Measurements from ENCODE around the gene LYSMD4. TPM values are rescaled to one million over a fixed set of nuclear protein-coding genes. Genes with fewer than 3 reads are reported as not detected.

Gene LYSMD4
- total and polyA plus RNA-seq, 2 donors (not counting 1 experiment from before 2014, with no cell fraction given): 7.0 to 12.6 TPM

- peak; percentile 90 to 96 for DNase-seq (ENCODE audit: low read depth in 2 of 2)
Observed at GRCh38 chr15:99703603-99704443, 29.4 kb downstream of the LYSMD4 start.

GRCh38 chr15:99702895-99703602 lies 30.2 kb downstream of the LYSMD4 start:
- Histone ChIP-seq H3K27ac (ENCODE audit: insufficient read depth, low read length) (peak overlapping the region; percentile 30), H3K36me3 (ENCODE audit: control insufficient read depth, insufficient read depth, low read length) (no peaks in the 10 kb centered on the region), H3K79me2 (ENCODE audit: control insufficient read depth, insufficient read depth, low read length) (no peaks in the 10 kb centered on the region), H2AFZ (ENCODE audit: low read length) (no peak overlapping the region), H3K4me1 (ENCODE audit: control insufficient read depth, extremely low read depth, insufficient read depth, low read length) (peaks cover 7% of the 10 kb centered on the region), H3K9ac (ENCODE audit: insufficient read depth, low read length) (no peak overlapping the region), H3K27me3 (ENCODE audit: control insufficient read depth, insufficient read depth, low read length) (no peaks in the 10 kb centered on the region), H3K4me2 (ENCODE audit: extremely low read depth, insufficient read depth, low read length) (peak overlapping the region; percentile 54), H3K4me3 (replicated peaks in 1 of 4; ENCODE audit: control extremely low read depth in 1 of 4, insufficient read depth in 1 of 4, low read depth in 3 of 4, low read length in 4 of 4) (no peak overlapping the region), H4K20me1 (ENCODE audit: control insufficient read depth, extremely low read depth, insufficient read depth, low read length) (no peaks in the 10 kb centered on the region), H3K9me3 (ENCODE audit: control insufficient read depth, insufficient read depth, low read depth, low read length) (no peaks in the 10 kb centered on the region)
- DNase-seq (ENCODE audit: low read depth in 2 of 2): peak in 1 of 2 donors; percentile 60
- TF ChIP-seq CTCF (conservative IDR thresholded peaks at IDR 0.05 in 1 of 2, IDR thresholded peaks at IDR 0.05 in 1 of 2; ENCODE audit: low read depth in 1 of 2, low read length in 2 of 2) (no peak), EZH2 (IDR thresholded peaks at IDR 0.05; ENCODE audit: low read length, missing control alignments) (no peak)

More at GRCh38 chr15:99703603-99704443, 29.4 kb downstream of the LYSMD4 start:
- Histone ChIP-seq H4K20me1 (ENCODE audit: control insufficient read depth, extremely low read depth, insufficient read depth, low read length) (no peaks in the 10 kb centered on the region), H3K9me3 (ENCODE audit: control insufficient read depth, insufficient read depth, low read depth, low read length) (no peaks in the 10 kb centered on the region), H3K27ac (ENCODE audit: insufficient read depth, low read length) (peak overlapping the region; percentile 30), H3K79me2 (ENCODE audit: control insufficient read depth, insufficient read depth, low read length) (no peaks in the 10 kb centered on the region), H3K4me1 (ENCODE audit: control insufficient read depth, extremely low read depth, insufficient read depth, low read length) (peaks cover 9% of the 10 kb centered on the region), H3K4me3 (replicated peaks in 1 of 4; ENCODE audit: control extremely low read depth in 1 of 4, insufficient read depth in 1 of 4, low read depth in 3 of 4, low read length in 4 of 4) (peak overlapping the region in 3 of 4 experiments; percentile 1 to 31 (median 8)), H3K36me3 (ENCODE audit: control insufficient read depth, insufficient read depth, low read length) (no peaks in the 10 kb centered on the region), H3K9ac (ENCODE audit: insufficient read depth, low read length) (no peak overlapping the region), H3K27me3 (ENCODE audit: control insufficient read depth, insufficient read depth, low read length) (no peaks in the 10 kb centered on the region), H3K4me2 (ENCODE audit: extremely low read depth, insufficient read depth, low read length) (peak overlapping the region; percentile 41), H2AFZ (ENCODE audit: low read length) (no peak overlapping the region)
- TF ChIP-seq CTCF (conservative IDR thresholded peaks at IDR 0.05 in 1 of 2, IDR thresholded peaks at IDR 0.05 in 1 of 2; ENCODE audit: low read depth in 1 of 2, low read length in 2 of 2) (peak; percentile 52 to 77), EZH2 (IDR thresholded peaks at IDR 0.05; ENCODE audit: low read length, missing control alignments) (no peak)

GRCh38 chr15:99696096-99696495 lies 37.1 kb downstream of the LYSMD4 start:
- peaks cover 1% of the 10 kb centered on the region for H3K36me3 ChIP-seq (ENCODE audit: control insufficient read depth, insufficient read depth, low read length)
- H3K4me1 ChIP-seq (ENCODE audit: control insufficient read depth, extremely low read depth, insufficient read depth, low read length): no peaks in the 10 kb centered on the region
- no peaks in the 10 kb centered on the region for H4K20me1 ChIP-seq (ENCODE audit: control insufficient read depth, extremely low read depth, insufficient read depth, low read length)
- H3K27me3 ChIP-seq (ENCODE audit: control insufficient read depth, insufficient read depth, low read length): no peaks in the 10 kb centered on the region
- H3K9me3 ChIP-seq (ENCODE audit: control insufficient read depth, insufficient read depth, low read depth, low read length): no peaks in the 10 kb centered on the region
- no peak overlapping the region for H2AFZ ChIP-seq (ENCODE audit: low read length)
- no peak overlapping the region for H3K4me2 ChIP-seq (ENCODE audit: extremely low read depth, insufficient read depth, low read length)
- TF ChIP-seq EZH2 (IDR thresholded peaks at IDR 0.05; ENCODE audit: low read length, missing control alignments) (no peak), CTCF (conservative IDR thresholded peaks at IDR 0.05 in 1 of 2, IDR thresholded peaks at IDR 0.05 in 1 of 2; ENCODE audit: low read depth in 1 of 2, low read length in 2 of 2) (no peak)
- no peak overlapping the region for H3K9ac ChIP-seq (ENCODE audit: insufficient read depth, low read length)
- H3K27ac ChIP-seq (ENCODE audit: insufficient read depth, low read length): no peak overlapping the region
- H3K79me2 ChIP-seq (ENCODE audit: control insufficient read depth, insufficient read depth, low read length): no peaks in the 10 kb centered on the region
- no peak overlapping the region for H3K4me3 ChIP-seq (replicated peaks in 1 of 4; ENCODE audit: control extremely low read depth in 1 of 4, insufficient read depth in 1 of 4, low read depth in 3 of 4, low read length in 4 of 4)
- no peak for DNase-seq (ENCODE audit: low read depth in 2 of 2)

All from fibroblast of lung (primary cell).